Activated CD4-positive, alpha-beta T cell treated with anti-CD3 and anti-CD28 coated beads, Interleukin-2, amount 50 U/mL, for 24 hours (primary cell): ENCODE data around the gene FXYD6.
"Not testable (repeated sequence)": the region's sequence is repeated elsewhere in the genome, so short reads cannot be mapped to it uniquely, and the experiment has no call there.

Source experiments
- DNase-seq, 2 donors: peaks; one replicate each; pipeline ENCODE4 v3.0.0-alpha.2; 2020; ENCODE audit warnings: low read depth in 1 of 2, low spot score in 1 of 2

The FXYD6 gene

DNA sequence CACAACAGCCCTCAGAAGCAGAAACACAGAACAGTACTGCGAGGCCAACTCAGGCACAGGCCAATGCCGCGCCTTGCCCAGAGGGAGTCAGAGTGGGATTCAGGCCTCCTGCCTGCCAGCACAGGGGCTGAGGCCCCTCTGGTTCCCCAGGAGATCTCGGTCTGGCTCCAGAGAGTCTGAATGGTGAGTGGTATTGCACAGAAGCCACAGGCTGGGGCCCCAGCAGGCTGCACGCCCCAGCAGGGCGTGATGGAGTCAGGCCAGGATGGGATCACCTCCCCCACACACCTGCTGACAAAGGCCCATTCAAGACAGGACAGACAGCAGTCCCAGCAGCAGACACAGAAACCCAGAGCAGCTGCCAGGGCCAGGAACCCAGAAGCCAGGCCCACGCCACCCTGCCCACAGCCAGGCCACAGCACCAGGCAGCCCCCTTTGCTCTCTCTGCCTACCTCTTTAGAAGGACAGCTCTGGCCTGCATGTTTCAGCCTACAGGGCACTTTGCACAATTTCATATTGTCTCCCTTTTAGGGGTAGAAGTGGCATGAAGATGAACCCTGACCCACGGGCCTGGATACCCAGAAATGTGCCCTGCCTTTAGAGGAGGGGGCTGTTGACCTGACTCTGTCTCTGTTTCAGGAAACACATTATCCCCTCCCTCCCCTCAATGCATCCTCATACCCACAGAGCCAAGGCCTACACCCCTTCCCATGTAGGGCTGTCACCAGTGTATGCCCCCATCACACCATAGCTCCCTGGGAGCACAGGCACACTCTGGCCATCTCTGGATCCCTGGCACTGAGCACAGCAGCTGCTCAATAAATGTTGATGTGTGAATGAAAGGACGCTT, 6.1 kb downstream of the FXYD6 start:
- no peak for DNase-seq

DNA sequence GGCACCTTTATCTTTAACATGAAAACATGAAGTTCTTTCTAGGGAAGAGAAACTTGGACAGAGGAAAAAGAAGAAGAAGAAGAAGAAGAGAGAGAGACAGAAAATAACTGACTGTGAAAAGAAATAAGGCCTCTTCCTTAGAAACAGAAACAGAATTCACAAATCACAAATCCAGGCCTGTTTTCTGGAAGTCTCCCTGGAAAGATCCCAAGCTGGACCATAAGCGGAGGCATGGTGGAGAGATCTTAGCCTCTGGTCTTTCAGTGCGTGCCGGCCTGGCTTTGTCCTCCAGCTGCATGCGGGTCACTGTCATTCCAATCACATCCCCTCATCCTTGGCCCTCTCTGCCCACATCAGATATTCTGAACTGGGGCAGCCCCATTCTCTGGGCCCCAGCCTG, 6.9 kb downstream of the FXYD6 start:
- DNase-seq = no peak

DNA sequence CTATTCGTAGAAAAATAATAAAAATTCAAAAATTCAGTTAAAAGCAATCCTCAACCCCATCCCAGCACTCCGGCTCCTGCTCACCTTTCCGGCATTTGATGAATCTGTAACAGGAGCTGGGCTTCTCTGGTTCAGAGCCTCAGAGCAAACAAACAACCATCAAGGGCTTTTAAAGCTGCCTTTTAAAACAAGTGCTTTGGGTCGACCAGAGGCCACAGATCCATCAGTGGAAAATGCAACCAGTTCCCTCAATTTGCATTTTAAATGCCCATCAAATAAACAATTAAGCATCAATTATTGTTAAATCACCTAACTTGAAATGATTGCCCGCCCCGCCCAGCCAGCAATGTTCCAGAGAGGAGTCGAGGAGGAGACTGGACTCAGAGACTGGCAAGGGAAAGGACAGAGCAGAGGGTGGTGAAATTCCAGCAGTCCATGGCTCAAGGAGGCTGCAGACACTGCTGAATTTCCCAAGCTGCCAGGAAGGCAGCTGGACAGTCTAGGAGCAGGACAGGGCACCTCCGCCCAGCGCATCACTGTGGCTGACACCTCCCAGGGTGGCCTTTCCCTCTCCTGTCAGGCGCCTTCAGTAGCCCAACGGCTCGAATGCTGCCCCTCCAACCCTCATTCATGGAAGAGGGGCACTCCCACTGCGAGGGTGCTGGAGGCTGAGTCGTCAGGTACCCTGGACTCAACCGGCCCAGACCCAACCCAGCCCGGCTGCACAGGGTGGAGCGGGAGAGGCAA, 7.5 kb downstream of the FXYD6 start:
- no peak for DNase-seq

DNA sequence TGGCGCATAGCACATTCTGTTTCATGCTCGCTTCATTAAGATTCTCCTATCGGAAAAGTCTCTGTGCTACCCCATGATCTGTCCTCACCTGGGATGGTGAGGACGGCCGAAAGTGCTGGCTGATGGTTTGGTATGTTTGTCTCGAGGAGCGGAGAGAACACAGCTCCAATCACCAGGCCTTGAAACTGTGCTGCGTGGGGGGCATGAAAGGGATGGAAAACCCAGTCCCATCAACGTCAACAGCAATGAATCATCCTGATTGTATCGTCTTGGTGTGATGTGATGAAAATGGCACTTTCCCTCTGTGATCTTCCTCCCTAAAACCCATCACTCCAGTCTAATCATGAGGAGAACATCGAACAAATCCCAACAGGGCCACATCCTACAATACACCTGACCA, 8.4 kb downstream of the FXYD6 start:
- no peak for DNase-seq

DNA sequence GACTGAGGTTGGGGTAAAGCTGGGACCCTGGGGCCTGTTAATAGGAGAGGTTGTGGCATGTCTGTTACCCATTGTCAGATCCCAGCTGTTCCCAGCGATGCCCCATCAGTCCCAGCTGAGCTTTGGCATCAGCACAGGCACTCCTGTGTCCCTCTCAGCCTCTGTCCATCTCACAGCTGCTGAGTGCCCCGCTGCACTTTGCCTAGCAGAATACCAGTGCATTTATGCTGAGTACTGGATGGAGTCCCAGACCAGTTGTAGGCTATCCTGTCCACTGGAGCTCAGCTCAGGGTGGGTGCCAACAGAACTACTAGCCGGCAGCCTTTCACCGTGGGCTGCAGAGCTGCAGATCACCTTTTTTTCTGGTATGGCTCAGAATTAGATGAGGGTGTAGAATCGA, 9.9 kb downstream of the FXYD6 start:
- no peak for DNase-seq

DNA sequence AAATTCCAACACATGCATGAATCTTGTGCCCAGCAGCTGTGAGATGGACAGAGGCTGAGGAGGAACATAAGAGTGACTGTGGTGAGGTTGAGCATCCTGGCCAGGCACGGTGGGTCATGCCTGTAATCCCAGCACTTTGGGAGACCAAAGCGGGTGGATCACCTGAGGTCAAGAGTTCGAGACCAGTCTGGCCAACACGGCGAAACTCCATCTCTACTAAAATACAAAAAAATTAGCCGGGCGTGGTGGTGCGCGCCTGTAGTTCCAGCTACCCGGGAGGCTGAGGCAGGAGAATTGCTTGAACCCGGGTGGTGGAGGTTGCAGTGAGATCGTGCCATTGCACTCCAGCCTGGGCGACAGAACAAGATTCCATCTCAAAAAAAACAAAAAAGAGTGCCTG, 10.9 kb downstream of the FXYD6 start:
- DNase-seq = not testable (repeated sequence)

DNA sequence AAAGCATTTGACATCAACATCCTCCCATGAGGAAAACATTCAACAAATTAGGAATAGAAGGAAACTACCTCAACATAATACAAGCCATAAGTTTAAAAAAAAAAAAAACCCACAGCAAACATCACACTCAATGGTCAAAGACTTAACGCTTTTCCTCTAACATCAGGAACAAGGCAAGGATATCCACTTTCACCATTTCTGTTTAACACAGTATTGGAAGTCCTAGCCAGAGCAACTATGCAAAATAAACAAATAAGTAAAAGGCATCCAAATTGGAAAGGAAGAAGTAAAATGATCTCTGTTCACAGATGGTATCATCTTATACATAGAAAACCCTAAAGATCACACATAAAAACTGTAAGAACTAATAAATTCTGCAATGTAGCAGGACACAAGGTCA, 13.1 kb downstream of the FXYD6 start:
- no peak for DNase-seq

DNA sequence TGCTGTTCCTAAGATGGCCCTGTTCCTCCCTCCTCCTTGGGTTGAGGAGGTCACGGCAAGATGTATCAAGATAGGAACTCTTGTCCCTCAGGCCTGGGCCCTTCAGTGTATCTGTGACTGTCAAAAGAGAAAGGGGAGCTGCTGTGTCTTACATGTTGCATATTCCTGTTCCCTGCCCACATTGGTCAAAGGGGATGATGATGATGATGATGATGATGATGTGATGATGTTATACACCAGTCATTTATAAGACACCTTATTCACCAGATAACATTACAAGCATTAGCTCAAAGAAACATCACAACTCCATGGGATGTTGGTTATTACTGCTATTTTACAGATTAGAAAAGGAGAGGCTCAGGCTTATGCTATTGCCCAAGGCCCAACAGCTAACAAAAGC, 13.7 kb downstream of the FXYD6 start:
- DNase-seq = no peak

DNA sequence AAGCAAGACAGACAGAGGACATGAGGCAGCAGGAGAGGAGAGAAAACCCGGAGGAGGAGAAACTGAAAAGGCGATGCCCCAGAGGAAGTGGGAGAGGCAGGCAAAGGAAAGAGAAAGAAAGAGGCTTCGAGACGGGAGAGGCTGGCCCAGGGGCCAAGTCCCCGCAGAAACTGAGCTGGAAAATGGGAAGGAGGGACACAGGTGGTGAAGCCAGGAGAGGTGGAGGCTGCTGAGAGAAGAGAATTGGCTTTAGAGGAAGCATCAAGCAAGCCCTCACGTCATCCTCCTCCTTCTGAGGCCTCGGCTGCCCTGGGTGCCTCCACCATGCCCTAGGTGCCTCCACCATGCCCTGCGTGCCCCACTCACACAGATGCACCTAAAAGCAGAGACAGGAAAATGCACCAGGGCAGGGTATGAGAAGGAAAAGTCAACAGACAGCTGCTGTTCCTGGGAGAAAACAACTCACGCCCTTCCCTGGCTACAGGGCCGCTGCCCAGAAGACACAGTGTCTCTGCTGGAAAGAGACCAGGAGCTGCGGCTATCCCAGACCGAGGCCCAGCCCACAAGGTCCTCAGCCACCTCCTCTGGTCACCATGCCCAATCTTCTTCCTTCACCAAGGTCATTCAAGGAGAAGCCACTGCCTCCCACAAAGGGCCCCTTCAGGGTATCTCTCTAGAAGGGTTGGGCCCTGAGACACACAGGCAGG, 14.3 kb downstream of the FXYD6 start:
- DNase-seq = no peak

DNA sequence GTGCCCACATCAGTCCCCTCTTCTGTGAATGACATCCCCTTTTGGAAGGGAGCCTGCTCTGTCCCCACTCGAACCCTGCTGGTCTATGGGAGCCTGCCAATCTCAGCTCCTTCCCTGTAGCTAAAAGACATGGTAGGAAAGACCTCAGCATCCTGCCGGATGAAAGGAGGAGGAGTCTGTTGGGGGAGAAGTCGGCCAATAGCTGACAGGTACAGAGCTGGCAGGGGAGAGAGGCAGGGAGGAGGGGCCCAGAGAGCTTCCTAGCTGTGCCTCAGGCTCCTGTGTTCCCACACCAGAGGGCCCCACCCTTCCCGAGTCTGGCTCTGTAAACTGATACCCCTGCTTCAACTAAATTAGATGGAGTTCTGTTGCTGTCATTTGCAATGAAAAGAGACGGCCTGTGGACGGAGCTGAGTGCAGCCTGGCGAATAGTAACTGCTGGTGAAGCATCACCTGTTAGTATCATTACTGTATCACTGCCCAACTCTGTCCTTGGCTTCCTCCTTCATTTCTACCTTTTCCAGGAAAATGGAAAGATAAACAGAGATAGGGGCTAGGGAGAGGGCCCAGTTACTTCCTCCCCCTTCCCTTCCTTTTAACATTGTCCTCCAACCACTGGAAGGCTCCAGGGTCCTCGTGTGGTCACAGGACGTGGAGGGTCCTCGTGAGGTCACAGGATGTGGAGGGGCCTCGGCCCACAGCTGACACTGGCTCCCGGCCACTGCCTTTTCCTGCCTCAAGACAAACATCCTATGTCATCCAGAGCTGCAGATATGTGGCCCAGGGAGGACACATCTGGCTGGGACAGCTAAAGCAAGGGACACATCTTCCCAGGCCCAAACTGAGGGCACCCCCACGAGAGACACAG, 15.1 kb downstream of the FXYD6 start:
- DNase-seq = no peak

DNA sequence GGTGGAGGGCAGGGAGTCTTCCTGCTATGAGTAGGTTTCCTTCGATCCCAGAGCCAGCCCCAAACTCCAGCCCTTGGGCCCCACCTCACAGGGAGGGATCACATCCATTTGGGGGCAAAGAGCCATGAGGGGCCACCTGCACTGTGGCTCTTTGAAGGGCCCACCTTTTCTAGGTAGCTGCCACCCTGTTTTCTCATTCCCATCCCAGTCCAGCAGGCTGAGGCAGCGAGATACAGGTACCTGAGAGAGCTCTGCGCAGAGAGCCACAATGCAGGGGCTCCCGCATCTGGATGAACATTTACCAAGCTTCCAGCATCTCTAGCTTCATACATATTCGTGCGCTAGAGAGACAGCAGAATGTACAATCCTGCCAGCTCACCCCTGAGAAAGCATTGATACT, 16.3 kb downstream of the FXYD6 start:
- DNase-seq = no peak

DNA sequence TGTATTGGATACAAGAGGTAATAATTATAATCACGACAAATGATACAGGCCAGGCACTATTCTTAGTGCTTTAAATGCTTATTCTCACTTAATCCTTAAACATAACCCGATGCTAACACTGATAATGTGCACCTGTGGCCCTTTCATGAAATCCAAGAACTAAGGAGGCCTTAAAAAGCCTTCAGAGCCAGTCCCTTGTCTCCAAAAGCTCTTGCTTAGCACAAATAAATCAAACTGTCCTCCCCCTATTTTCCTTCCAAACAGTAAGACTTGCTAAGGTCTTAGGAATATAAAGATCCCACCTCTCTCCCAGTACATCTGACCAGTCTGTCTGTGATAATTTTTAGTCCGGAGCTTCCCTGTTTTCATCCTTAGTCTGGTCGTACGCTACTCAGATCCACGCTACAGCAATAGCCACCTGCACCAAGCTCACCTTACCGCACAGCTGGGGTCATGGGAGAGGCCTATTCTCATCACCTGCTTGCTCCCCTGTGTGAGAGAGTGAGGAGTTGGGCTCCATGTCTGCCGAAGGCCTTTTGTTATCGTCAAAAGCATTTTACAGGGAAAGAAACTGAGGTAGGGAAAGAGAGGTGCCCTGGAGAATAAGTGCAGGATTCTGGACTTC, 16.9 kb downstream of the FXYD6 start:
- no peak for DNase-seq

DNA sequence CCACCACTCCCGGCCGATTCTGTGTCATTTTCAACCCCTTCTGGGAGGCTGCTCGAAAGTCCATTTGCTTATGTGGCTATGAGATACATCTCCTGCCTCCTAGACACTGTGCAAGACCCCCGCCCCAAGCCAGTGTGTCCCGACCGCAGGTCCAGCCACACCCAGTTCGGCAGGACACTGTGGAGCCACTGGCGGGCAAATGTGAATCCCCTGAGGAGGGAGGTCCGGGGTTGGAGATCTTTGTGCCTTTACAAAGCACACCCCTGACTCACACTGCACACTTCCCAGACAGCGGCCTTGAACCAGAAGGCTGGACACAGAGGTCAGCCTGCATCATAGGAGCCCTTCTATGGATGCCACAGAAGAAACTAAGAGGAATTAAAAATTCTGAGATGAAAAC, 17.4 kb downstream of the FXYD6 start:
- no peak for DNase-seq

DNA sequence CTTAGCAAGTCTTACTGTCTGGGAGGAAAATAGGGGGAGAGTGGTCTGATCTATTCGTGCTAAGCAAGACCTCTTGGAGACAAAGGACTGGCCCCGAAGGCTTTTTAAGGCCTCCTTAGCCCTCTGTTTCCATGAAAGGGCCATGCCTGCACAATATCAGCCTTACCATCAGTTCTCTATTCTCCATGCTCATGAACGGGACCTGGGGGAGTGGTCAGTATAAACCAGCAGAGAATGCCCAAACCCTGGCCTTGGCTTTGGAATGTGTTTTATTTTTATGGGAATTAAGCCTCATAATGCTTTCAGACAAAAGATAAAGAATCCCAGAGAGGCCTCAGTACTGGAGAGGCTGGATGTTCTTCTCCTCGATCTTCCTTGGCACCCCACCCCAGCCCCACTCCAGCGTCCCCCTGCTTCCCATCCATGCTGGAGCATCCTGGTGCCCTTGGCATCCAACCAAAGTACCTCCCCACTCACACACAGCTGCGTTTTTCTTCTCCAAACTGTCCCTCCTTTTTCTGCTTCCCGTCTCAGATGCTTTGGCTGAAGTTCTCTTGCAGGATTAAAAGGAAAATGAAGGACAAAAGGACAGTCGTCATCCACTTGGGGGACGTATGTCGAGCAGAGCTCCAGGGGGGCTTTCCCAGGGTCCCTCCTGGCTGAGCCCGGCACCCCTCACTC, 18.6 kb downstream of the FXYD6 start:
- DNase-seq = no peak

DNA sequence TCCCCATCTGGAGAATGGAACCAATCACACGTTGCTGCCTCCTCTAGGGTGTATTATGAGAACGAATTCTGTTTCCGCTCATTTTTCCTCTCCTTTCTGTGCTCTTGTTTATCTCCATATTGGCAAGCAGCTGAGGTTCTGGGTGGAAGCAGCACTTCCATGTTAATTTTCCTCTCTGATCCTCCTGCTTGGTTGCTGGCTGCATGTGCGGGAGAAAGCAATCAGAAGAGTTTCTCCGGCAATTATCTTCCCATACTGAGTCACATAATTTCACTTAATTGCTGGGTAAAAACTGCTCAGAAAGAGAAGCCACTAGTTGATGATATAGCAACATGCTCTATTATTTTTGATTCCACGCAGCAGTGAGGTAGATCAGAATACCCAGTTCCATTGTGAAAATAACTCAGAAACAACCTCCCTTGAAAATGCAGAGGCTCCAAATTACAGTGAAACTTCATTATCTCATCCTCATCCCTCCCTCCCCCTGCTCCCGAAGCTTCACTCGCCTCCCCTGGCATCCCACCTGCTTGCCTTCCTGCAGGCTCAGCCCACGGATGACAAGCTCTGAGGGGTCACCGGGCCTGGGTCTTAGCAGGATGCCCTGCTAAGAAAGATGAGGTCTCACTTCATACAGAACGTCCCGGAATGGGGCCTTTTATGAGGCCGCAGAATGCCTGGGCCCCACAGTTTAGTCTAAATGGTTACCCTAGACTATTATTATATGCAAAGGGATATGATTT, 20.4 kb downstream of the FXYD6 start:
- DNase-seq = no peak

DNA sequence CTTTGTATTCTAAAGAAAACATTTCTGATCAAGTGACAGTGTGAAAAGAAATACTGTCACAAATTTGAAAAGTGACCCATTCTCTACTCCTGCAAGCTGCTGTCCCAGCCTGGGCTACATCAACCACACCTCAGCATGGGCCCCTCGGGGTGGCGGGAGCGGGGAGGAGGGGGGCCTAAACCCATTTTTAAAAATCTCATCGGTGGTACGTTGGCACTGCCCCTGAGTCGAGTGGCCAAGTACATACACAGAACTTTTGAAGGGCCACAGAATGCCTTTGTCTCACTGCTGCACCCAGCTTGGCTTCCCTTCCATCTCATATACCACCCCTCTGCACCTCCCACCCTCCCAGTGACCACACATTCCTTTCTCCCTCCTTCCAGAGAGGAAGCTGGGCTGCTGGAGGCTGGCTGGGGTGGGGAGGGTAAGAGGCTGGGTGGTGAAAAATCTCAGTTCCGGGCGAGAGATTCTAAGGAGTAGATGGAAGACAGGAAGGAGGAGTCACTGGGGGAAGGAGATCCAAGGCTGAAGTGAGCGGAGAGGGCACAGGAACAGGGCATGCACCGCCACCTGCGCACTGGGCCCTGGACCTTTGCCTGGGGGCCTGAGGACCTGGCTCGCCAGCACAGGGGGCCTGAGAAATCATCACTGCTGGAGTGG, 21.1 kb downstream of the FXYD6 start:
- DNase-seq = no peak

DNA sequence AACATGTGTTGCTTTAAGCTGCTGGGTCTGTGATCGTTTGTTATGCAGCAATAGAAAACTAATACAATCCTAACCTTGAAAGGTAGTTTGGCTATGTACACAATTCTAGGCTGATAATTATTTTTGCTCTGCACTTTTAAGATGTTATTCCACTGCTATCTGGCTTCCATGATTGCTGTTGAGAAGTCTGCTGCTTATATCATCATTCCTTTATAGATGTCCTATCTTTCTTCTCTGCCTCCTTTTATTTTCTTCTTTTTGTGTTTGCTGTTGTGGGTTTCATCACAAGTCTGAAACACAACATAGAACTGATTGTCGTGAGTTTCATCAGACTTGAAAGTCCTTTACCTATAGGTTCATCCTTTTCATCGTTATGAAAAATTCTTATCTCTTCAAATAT, 24.1 kb downstream of the FXYD6 start:
- no peak for DNase-seq

DNA sequence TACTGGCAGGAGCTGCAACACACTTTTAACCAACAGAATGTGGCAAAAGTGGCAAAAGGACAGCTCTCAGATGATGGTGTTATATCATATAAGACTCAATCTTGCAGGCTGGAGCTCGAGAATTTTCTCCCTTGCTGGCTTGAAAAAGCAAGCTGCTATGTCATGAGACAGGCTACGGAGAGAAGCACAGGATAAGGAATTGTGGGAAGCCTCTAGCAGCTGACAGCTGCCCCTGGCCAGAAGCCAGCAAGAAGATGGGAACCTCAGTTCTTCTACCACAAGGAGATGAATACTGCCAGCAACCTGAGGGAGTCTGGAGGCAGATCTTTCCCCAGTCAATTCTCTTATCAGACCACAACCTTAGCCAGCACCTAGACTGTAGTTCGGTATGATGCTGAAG, 24.6 kb downstream of the FXYD6 start:
- DNase-seq = no peak

DNA sequence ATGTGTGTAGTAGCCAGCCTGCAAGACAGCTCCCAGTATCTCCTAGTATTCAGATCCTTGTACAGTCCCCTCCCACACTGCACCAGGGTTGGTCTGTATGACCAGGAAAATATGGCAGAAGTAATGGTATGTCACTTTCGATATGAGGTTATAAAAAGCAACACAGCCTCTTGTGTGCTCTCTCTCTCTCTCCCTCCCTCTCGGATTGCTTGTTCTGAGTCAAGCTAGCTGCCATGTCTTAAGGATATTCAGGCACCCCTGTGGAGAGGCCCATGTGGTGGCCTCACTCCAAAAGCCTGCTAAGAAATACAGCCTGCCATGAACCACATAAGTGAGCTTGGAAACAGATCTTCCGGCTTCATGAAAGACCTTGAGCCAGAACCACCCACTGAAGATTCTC, 25.4 kb downstream of the FXYD6 start:
- DNase-seq = no peak
